GM19240 (cell line): ENCODE data around the gene RNF180.

Source experiments
- DNase-seq: peaks from one replicate; pipeline ENCODE4 v3.0.0; 2011; ENCODE audit warnings: low spot score; ENCODE audit not compliant: insufficient read length

RNF180 gene, protein sequence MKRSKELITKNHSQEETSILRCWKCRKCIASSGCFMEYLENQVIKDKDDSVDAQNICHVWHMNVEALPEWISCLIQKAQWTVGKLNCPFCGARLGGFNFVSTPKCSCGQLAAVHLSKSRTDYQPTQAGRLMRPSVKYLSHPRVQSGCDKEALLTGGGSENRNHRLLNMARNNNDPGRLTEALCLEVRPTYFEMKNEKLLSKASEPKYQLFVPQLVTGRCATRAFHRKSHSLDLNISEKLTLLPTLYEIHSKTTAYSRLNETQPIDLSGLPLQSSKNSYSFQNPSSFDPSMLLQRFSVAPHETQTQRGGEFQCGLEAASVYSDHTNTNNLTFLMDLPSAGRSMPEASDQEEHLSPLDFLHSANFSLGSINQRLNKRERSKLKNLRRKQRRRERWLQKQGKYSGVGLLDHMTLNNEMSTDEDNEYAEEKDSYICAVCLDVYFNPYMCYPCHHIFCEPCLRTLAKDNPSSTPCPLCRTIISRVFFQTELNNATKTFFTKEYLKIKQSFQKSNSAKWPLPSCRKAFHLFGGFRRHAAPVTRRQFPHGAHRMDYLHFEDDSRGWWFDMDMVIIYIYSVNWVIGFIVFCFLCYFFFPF

DNA sequence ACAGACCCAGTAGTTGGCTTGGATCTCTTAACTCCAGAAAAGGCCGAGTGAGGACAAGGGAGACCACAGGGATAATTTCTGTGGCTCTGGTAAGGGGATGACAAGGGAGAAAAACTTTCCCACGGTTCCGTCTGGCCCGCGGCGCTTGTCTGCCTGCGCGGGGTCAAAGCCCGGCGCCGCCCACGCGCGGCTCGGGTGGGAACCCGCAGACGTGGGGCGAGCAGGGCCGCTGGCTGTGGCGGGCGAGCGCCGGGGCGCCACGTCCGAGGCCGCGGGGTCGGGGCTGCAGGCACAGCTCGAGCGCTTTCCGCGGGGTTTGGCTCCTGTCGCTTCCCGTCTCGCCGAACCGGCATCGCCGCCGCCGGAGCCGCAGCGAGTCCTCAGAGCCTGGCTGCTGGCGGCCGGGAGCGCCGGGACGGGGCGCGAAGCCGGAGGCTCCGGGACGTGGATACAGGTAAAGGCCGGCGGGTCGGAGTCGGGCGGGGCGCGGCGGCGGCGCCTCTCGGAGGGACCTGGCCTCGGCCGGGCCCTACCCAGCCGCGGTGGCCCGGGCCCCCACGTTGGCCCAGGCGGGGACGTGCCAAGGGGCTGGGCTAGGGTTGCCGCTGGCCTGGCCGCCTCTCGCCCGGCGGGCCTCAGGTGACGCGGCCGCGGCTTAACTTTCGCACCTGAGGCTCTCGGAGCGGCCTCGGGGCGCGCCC lies at the start of gene RNF180:
Gene RNF180, plus strand, starts transcription at position 344 of the 701 bp plus-strand sequence. CDS start 34,965 bp downstream, outside the sequence.
- no peak for DNase-seq

DNA sequence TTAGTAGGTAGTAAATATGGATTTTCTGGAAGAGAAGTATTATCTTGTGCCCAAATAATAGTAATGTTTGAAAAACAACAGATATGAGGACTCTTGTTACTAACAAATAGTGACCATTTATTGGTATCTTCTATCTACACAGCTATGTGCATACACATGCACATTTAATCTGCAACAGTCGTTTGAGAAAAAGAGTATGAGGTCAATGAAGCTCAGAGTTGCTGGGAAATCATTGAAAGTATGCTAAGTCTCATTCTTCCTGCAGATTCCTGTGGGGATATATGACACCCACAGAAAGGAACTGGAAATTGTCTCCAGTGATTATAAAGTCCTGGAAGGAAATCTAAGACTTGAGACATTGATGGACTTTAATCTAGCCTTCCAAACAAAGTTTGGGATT lies 40.1 kb upstream of the RNF180 start:
- no peak for DNase-seq

DNA sequence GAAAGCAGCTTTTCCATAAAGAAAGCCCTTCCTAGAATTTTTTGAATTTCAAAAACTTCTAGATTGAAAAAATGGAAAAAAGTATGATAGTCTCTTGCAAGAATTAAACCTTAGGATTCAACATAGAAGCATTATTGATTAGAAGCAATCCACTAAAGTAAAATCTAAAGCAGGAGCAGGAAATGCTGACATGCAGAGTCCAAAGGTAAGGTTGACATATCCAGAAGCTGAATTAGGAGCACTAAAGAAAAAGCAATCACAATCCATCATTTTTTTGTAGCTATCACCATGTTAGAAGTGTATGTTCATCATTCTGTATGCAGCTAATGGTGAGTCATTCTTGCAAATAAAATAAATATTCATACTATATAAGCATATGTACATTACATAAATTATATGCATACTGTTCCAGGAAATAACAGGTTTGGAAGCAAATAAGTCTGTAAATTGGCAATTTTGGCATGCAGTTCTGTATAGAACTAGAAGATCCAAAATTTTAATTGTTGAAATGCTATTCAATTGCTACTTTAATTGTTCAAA lies 39.4 kb upstream of the RNF180 start:
- no peak for DNase-seq

DNA sequence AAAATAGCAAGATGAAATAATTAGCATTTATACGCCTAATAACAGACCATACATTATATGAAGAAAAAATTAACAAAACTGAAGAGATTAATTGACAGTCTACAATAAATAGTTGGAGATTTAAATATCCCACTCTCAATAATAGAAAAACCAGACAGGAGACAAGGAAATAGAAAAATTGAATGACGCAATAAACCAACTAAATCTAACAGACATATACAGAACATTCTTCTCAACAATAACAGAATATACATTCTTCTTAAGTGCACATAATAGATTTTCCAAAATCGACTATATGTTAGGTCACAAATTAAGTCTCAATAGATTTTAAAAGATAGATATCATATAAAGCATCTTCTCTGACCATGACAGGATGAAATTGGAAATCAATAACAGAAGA lies 25.6 kb upstream of the RNF180 start:
- DNase-seq, result no peak

DNA sequence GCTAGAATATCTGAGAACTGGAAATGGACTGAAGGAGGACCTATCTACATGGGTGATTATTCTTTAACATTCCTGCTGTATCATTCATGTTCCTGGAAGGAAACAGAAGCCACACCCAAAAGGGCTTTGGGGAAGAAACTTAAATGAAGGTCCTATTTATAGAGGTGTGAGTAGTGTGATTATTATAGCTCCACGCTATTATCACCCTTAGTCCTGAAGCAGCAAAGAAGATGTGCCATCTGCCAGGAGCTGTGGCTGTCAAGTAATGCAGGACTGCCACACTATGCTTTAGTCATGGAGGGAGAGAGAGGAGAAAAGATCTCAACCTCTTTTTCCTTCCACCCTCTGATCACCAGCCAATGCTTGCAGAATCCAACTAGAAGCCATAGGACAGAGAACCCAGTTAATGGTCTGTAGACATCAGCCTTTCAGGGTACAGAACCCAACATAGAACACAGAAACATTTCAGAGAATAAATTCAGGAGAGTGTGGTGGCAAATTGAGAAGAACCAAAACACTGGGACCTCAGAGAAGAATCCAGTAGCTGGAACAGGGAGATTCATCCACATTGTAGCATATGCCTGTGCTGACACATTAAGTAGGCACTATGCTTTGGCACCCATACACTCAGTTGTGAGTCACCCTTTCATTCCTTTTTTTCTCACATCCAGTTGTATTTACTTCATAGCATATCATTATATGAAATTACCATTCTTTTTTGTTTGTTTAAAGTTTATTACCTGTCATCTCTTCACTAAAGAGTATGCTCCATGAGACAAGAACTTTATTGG lies 21.0 kb upstream of the RNF180 start:
- no peak for DNase-seq

DNA sequence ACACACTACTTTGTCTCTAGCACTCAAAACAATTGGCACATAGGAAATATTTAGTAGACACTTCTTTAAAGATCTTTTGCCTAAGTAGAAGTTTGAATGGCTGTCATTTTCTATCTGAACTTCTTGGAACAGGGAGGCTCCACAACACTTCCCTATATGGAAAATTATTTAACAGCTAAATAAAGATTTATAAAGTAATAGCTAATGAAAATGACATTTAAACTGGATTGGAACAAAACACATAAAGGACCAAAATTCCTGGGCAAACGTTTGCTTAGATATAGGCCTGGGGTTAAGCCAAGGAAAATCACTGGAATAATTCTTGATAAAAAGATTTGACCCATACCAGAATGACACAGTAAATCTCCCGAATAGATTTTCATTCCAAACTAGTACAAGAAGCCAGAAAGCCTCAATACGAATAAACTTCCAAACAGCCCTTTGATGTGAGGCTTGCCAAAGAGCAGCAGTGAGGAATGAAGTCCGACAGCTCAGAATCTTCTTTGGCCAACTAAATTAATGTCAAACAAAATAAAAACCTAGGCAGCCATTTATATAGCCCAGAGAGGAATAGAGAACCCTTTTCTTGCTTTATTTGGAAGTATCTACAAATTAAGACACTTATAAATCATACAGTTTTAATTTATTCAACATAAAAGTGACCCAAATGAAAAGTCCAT lies 20.3 kb upstream of the RNF180 start:
- no peak for DNase-seq

DNA sequence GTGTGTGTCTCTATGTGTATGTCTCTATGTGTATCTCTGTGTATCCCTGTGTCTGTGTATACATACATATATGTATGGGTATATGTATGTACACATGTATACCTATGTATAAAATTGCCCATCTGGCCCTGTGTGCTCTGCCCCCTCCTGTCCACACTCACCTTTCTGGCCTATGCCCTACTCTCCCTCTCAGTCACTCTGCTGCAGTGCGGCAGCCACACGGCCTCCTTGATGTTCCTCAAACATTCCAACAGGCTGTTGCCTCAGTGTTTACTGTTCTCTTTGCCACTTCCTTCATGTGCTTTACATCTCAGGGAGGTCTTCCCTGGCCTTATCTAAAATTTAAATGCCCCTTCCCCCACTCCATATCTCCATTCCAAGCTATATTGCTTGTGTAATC lies 18.3 kb upstream of the RNF180 start:
- no peak for DNase-seq

DNA sequence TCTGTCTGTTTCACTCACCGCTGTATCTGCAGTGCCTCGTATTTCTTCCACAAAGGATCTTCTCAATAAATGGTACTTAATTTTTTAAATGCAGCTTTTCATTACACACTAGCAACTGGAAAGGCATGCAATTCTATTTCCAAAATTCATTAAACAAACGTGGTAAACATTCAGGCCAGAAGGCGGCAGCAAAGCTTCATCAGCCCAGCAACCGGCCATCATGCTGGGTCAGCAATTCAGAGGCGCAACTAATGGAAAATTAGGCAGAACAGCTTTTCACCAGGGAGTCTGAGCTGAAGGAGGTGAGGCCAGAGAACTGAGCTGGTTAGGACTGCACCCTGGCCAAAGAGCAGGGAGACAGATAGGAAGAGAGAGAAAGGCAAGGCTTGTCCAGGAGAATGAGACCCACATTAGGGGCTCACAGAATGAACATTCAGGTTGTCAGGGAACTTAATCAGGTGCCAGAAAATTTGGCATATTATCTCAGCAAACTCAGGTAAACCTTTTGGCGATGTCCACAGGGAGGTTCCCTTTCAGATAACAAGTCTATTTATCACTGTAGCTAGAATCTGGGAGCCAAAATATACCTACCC lies 17.7 kb upstream of the RNF180 start:
- no peak for DNase-seq

DNA sequence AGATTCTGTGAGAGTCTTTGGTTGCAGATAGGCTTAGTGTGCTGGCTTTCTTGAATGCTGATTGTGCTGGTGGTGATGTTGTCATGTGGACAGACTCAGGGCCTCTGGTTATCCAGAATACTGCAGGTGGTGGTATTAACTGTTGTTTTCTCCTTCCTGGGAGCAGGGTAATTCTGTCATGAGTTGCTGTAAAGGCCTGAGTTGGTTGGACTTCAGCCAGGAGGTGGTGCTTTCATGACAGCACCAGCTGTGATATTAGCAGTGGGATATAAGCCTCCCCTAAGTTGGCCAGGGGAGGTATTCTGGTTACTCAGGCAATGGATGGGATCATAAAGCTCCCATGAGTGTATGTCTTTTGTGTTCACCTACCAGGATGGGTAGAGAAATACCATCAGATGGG lies 16.4 kb upstream of the RNF180 start:
- DNase-seq, result no peak

DNA sequence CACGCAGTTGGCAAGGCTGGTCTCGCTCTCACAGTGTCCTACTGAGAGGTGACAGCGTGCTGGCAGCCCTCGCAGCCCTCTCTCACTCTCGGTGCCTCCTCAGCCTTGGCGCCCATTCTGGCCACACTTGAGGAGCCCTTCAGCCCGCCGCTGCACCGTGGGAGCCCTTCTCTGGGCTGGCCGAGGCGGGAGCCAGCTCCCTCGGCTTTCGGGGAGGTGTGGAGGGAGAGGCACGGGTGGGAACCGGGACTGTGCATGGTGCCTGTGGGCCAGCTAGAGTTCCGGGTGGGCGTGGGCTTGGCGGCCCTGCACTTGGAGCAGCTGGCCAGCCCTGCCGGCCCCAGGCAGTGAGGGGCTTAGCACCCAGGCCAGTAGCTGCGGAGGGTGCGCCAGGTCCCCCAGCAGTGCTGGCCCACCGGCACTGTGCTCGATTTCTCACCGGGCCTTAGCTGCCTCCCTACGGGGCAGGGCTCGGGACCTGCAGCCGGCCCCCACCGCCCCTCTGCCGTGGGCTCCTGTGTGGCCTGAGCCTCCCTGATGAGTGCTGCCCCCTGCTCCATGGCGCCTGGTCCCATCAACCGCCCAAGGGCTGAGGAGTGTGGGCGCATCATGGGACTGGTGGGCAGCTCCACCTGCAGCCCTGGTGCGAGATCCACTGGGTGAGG lies 15.7 kb upstream of the RNF180 start:
- DNase-seq, result no peak

DNA sequence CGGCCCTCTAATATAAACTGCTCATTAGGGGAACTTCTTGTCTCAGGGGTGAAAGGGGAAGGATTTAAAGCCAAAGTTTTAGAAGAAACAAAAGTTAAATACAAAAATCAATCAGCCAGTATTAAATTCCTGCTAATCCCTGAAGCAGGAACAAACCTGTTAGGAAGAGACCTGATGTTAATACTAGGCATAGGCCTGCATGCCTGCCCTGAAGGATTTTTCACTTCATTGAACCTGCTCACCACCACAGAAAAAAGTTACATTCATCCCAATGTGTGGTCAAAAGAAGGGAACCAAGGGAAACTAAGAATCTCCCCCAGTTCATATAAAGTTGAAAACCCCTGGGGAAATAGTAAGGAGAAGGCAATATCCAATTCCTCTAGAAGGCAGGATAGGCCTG lies 9.4 kb upstream of the RNF180 start:
- no peak for DNase-seq

DNA sequence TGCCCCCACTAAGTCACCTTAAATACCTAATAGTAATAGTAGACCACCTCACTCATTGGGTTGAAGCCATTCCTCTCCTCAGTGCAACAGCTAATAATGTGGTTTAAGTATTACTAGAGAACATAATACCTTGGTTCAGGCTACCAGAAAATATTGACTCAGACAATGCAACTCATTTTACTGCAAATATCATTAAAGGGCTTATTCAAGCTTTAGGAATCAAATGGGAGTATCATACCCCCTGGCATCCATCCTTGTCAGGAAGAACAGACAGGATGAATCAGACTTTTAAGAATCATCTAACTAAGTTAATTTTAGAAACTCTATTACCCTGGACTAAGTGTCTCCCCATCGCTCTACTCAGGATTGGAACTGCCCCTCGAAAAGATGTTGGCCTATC lies 6.8 kb upstream of the RNF180 start:
- DNase-seq, result no peak

DNA sequence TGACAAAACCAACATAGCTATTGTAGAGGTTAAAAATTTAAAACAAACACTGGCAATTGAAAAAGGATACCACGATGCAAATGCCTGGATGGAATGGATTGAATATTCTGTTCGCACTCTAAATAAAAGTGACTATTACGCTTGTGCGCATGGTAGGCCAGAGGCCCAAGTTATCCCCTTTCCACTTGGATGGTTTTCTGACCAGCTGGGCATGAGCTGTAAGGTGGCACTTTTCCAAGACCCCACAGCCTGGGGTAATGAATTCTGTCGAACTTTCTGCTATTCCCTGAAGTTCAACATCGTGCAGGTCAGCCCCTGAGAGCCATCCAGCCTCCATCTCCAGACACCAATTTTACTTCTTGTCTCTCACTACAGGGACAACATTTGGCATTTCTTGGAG lies 5.4 kb upstream of the RNF180 start:
- DNase-seq, result no peak

DNA sequence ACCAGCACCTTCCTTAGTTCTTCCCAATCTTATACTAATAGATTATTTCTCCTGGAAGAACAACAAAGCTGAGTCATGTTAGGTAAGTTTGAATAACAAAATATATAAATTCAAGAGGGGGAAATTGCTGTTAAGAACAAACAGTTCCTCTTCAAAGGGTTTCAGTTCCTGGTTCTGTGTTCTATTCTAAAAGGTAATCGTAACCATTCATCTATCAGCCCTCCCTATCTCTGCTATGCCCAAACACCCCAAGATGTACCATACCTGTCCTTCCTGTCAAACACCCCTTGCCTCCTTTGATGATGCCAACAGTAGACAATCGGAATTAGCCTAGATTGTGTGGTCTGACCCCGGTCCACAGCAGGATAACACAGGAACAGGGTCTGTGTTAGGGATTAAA lies 4.2 kb upstream of the RNF180 start:
- no peak for DNase-seq

DNA sequence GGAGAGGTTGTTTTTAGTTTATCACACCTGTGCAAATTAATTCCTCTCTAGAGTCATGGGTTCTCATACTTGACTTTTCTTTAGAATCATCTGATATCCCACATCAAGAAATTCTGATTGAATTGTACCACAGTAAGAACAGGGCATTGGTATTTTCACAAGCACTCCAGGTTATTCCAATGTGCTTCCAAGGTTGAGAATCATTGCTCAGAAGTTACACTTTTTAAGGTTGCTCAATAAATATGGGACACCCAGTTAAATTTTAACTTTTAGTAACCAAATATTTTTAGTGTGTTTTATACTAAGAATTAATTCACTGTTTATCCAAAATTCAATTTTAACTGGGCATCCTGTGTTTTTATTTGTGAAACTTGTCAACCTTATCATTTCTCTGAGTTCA lies 2.5 kb upstream of the RNF180 start:
- DNase-seq, result no peak

DNA sequence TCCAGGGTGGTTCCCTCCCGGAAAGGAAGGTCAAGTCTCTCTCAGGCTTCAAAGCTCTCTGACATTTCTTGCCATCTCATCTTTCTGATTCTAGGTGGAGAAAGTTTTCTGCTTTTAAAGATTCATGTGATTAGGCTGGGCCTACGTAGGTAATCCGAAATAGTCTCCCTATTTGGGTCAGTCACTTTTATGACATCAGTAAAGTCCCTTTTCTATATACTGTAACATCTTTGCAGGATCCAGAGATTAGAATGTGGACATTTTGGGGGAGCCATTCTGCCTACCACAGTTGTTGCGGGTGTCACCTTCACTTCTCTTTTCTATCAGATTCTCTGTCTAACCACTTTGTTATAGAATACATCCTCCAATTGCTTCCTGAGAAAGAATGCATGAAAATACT lies 1.9 kb upstream of the RNF180 start:
- no peak for DNase-seq

DNA sequence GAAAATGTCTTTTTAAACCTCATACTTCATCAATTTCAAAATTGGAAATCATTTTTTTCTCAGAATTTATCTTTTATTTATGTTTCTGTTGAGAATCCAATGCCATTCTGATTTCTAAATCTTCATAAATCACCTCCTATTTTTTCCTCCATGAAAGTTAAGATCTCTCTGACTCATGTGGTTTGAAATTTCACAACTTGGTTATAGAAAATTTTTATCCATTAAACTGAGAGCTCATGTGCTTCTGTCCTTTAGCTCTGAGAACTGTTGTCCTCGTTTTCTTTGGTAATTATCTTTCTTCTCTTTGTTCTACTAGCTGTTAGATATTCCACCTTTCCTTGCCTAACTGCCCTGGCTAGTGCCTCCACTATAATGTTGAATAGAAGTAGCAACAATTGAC lies 1.5 kb upstream of the RNF180 start:
- DNase-seq, result no peak

DNA sequence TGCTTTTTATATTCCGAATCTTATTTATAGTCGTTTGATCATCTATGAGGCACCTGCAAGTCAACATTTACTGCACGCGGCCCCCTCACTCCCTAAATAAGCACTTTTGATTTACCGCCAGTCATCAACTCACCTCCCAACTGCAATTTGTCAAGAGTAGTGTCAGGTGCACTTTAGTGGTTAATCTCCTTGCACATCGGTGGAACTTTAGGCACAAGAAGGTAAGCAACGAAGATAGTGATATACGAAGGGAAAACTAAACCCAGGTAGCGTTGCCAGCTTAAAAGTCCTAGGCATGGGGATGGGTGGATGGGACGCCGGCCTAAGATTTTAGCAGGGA lies 513 bp upstream of the RNF180 start:
- no peak for DNase-seq

DNA sequence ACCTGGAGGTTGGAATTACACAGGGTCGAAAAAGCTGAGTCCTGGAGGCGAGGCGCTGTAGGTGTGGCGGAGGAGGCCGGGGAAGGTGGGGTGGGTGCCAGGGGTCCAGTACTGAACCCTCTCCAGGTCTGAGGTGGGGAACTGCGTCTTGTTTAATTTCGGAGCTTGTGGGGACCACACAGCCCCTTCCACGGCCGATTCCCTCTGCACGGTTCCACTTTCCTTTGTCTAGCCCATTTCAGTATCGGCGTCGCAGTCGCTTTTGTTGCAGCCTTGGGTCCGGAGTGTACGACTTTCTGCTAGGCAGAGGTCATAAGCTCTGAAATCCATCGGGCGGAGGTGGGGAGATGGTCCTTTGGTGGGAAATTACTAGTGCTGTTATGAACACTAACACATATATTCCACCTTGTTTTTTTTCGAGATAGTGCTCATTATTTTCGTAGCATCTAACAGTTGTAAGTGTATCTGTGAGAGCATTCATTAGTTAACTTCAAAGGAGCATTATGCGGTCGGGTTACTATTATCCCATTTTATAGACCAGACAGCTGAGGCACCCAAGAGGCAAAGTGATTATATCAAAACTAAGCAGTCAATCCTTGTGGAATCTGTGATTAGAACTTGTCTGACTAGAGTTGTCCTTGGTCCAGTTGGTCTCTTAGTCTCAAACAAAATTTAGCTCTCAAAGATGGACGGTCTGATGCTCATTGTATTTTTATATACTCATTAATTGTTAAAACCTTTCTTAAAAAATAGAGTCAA lies 737 bp downstream of the RNF180 start:
- no peak for DNase-seq
